HL-60/S4 (cell line): ENCODE results near the gene CCDC186.
"Not testable (repeated sequence)": the region's sequence is repeated elsewhere in the genome, so short reads cannot be mapped to it uniquely, and the experiment has no call there.

Experiments used
- in situ Hi-C: fragments of 300-500 bp; cut with MboI; formaldehyde crosslinking; loops from 2 replicates; pipeline ENCODE4 v1.14.3; 2022; ENCODE audit warnings: low sequenced_read_pairs

CCDC186 gene

DNA sequence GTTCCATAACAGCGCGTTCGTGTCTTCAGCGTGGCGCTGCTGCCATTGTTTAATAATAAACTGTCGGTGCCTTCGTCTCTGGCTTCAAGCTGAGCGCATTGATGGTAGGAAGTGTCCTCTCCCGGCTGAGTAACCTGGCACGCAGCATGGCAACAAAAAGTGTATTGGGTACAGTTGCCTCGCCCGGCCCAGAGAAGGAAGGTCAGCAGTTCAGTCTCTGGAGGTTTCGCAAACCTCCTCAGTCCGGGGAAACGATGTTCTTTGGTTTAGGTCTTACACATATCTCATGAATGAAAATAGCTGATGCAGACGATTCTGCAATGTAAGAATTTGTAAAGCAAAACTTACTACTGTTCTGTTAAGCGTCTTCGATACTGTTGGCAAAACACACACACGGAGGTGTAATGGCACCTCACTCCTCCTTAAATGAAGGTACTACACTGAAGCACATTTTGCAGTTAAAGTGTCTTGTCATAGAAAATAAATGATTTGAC, 739 bp upstream of the CCDC186 start:
- in situ Hi-C loops: no loop called here

GRCh38 chr10:114173603-114173920, 441 bp downstream of the CCDC186 start:
- in situ Hi-C loops: no loop called here

DNA sequence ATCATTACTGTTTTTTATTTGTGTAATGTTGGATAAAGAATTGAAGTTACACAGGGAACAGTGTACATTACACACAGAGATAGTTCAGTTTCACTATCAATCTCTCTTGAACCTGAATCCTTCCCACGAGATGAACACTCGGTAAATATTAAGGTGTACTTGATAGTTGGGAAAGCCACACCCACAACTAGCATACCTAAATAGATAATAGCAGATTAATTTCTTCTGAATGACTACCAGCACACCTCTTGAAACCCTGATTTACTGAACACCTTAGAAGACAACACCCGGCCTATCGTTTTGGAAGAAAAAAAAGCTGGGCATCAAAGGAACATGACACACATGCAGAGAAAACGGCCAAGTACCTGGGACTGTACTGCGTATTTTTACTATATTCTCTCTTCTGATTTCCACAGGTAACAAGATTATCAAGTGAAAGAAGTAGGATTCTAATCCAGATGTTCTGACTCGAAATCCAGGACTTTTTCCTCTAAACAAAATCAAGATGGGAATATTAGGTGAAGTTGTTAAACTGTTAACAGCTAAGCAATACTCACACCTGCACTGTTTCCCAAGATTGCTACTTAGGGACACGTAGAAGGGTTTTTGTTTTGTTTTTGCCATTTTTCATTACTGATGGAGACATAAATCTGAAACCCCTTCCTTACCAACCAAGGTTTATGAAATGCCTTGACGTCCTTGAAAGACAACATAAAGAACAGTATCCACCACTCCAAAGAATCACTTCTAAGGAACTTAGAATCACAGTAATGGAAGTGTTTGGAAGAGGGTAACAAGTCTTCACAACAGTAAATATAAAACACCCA, 1.0 kb downstream of the CCDC186 start:
- in situ Hi-C loops: no loop called here

GRCh38 chr10:114172216-114172615, 1.8 kb downstream of the CCDC186 start:
- in situ Hi-C loops: no loop called here

- in situ Hi-C loops: no loop called here
Measured at GRCh38 chr10:114168450-114169009, 5.5 kb downstream of the CCDC186 start.

DNA sequence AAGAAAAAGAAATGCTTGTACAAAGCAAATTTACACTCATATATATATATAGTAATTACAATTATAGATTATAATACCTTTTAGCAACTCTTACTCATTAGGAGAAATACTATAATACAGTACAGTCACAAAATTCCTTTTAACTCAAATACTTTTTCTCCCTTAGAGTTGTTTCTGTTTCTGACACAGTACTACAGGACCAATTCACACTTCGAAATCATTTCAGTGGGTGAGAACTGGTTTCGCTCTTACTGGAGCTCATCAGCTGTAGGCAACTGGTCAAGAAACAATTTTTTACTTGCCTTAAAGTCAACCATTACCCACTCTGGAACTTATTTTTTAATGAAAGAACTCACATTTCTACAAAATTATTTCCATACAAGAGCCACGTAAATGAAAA, 6.0 kb downstream of the CCDC186 start:
- in situ Hi-C loops: no loop called here

- in situ Hi-C loops: no loop called here
Measured at GRCh38 chr10:114166494-114166893, 7.5 kb downstream of the CCDC186 start.

GRCh38 chr10:114166043-114166442, 8.0 kb downstream of the CCDC186 start:
- in situ Hi-C loops: no loop called here

DNA sequence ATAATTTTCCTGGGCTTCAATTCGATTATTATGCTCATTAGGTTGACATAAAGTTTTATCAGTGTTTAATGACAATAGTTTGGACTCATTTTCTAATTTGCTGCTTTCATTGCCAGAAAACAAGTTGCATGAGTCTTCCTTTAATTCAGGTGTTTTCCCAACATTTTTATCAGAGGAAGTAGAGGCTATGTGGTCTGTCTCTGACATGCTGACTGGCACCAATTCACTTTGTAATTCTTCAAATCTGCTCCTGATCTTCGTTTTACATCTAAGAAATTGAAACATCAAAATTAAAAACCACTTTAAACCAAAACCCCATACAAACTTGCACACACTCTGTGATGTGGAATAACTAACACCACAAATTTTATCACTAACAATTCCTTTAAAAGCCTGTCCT, 10.9 kb downstream of the CCDC186 start:
- in situ Hi-C loops: no loop called here

- in situ Hi-C loops: no loop called here
Measured at GRCh38 chr10:114157912-114158311, 16.1 kb downstream of the CCDC186 start.

GRCh38 chr10:114151892-114152291, 22.1 kb downstream of the CCDC186 start:
- in situ Hi-C loops: no loop called here

DNA sequence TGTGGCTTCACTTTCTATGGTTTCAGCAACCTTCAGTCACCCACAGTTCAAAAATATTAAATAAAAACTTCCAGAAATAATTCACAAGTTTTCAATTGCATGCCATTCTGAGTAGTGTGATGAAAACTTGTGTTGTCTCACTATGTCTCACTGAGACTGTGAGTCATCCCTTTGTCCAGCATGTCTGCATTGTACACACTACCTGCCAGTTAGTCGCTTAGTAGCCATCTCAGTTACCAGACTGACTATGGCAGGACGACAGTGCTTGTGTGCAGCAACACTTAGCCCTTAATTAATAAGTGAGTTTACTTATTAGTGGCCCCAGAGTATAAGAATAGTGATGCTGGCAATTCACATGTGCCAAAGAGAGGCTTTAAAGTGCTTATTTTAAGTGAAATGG, 22.5 kb downstream of the CCDC186 start:
- in situ Hi-C loops: no loop called here

- in situ Hi-C loops: not testable (repeated sequence)
Measured at GRCh38 chr10:114149476-114149875, 24.5 kb downstream of the CCDC186 start.

GRCh38 chr10:114143160-114143559, 30.8 kb downstream of the CCDC186 start:
- in situ Hi-C loops: no loop called here

DNA sequence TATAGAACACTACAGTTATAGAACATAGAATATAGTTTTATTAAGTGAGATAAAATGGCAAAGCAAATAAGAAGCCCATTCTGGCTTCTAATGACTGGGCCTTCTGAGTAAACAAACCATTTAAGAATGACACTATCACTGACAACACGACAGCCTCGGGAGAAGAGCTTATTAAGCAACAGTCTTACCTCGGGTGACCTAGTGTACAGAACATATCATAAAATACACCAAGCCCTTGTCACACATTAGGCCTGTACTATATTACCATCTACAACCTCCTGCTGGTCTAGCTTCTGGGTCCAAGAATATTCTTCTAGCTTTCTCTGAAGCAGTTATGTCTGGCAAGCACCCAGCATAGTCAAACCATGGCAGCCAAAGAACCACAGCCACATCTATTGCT, 32.0 kb downstream of the CCDC186 start:
- in situ Hi-C loops: no loop called here

DNA sequence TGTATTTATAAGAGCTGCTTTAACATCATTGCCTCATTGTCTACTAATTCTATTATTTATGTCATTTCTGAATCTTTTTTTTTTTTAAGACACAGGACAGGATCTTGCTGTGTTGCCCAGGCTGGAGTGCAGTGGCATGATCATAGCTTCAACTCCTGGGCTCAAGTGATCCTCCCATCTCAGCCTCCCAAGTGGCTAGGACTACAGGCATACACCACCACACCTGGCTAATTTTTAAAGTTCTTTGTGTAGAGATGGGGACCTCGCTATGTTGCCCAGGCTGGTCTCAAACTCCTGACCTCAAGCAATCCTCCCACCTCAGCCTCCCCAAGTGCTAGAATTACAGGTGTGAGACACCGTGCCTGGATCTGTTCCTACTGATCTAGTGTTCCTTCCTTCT, 33.2 kb downstream of the CCDC186 start:
- in situ Hi-C loops: not testable (repeated sequence)

GRCh38 chr10:114140036-114140435, 34.0 kb downstream of the CCDC186 start:
- in situ Hi-C loops: no loop called here

- in situ Hi-C loops: no loop called here
Measured at GRCh38 chr10:114138581-114138980, 35.4 kb downstream of the CCDC186 start.

- in situ Hi-C loops: no loop called here
Measured at GRCh38 chr10:114135476-114135875, 38.5 kb downstream of the CCDC186 start.

GRCh38 chr10:114131094-114131493, 42.9 kb downstream of the CCDC186 start:
- in situ Hi-C loops: no loop called here

- in situ Hi-C loops: no loop called here
Measured at GRCh38 chr10:114121031-114121430, 53.0 kb downstream of the CCDC186 start.

- in situ Hi-C loops: no loop called here
Measured at GRCh38 chr10:114118514-114118913, 55.5 kb downstream of the CCDC186 start.

DNA sequence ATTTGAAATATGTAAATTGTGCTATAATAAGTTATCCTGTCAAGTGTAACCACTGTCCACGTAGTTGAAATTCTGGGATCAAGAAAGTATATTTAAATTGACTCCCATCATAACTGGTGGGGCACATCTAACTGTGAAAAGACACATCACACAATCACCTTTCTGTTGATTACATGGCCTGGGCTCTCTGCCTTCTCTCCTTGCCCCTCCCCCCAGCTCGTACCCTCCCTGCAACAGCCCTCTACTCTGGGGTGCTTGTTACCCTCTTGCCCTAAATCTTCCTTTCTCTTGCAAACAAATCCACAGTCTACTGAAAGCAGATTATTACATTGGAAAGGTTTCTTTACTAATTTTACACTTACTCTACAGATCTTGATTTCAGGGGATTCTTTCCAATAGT, 56.3 kb downstream of the CCDC186 start:
- in situ Hi-C loops: no loop called here
